H9 (cell line): Measurements from ENCODE around the gene MRPL23. TPM values are rescaled to one million over a fixed set of nuclear protein-coding genes. Genes with fewer than 3 reads are reported as not detected.

Source experiments
- DNase-seq: peaks from one replicate; pipeline ENCODE4 v3.0.0-alpha.2; 2017
- H2AFZ ChIP-seq: one replicate; pipeline ENCODE4 v1.6.1; 2013; ENCODE audit warnings: mild to moderate bottlenecking, low read length, control low read depth, moderate library complexity
- H2AK5ac ChIP-seq: 2 replicates; pipeline ENCODE4 v1.6.1; 2013; ENCODE audit warnings: low read length, control low read depth, mixed read lengths; ENCODE audit not compliant: insufficient read length
- H2BK120ac ChIP-seq: one replicate; pipeline ENCODE4 v1.6.1; 2013; ENCODE audit warnings: low read depth, mild to moderate bottlenecking, low read length, control low read depth, inconsistent platforms; ENCODE audit not compliant: poor library complexity, severe bottlenecking
- H2BK12ac ChIP-seq: 2 replicates; pipeline ENCODE4 v1.6.1; 2013; ENCODE audit warnings: low read length, control low read depth, mixed read lengths, low read depth; ENCODE audit not compliant: insufficient read length
- H2BK15ac ChIP-seq: 2 replicates; pipeline ENCODE4 v1.6.1; 2013; ENCODE audit warnings: low read depth, low read length, control low read depth
- H2BK20ac ChIP-seq: one replicate; pipeline ENCODE4 v1.6.1; 2013; ENCODE audit warnings: low read depth, mild to moderate bottlenecking, low read length, control low read depth, inconsistent platforms; ENCODE audit not compliant: poor library complexity, severe bottlenecking
- H2BK5ac ChIP-seq: 2 replicates; pipeline ENCODE4 v1.6.1; 2013; ENCODE audit warnings: low read length, control low read depth, mixed read lengths; ENCODE audit not compliant: insufficient read length
- H3K14ac ChIP-seq: 2 replicates; pipeline ENCODE4 v1.6.1; 2013; ENCODE audit warnings: low read length, control low read depth; ENCODE audit not compliant: insufficient read depth
- H3K18ac ChIP-seq: 2 replicates; pipeline ENCODE4 v1.6.1; 2013; ENCODE audit warnings: low read depth, mild to moderate bottlenecking, mixed read lengths, low read length, control low read depth; ENCODE audit not compliant: insufficient read length
- H3K23ac ChIP-seq: 2 replicates; pipeline ENCODE4 v1.6.1; 2013; ENCODE audit warnings: low read length, control low read depth, mixed read lengths, low read depth; ENCODE audit not compliant: insufficient read length
- H3K23me2 ChIP-seq: 2 replicates; pipeline ENCODE4 v1.6.1; 2013; ENCODE audit warnings: low read depth, mild to moderate bottlenecking, mixed read lengths, low read length, control low read depth; ENCODE audit not compliant: insufficient read length, poor library complexity, severe bottlenecking
- H3K27ac ChIP-seq: 2 replicates; pipeline ENCODE4 v1.5.1; 2013; ENCODE audit warnings: low read length, control low read depth, mixed read lengths, low read depth; ENCODE audit not compliant: insufficient read length
- H3K27me3 ChIP-seq: 2 replicates; pipeline ENCODE4 v1.6.1; 2013; ENCODE audit warnings: low read length, control low read depth, inconsistent platforms; ENCODE audit not compliant: insufficient read depth
- H3K4ac ChIP-seq: 2 replicates; pipeline ENCODE4 v1.6.1; 2013; ENCODE audit warnings: low read depth, mild to moderate bottlenecking, control low read depth, inconsistent platforms, low read length, moderate library complexity
- H3K4me1 ChIP-seq: 2 replicates; pipeline ENCODE4 v1.6.1; 2013; ENCODE audit warnings: low read length, control low read depth, inconsistent platforms; ENCODE audit not compliant: insufficient read depth
- H3K4me2 ChIP-seq: 2 replicates; pipeline ENCODE4 v1.6.1; 2013; ENCODE audit warnings: low read length, control low read depth, mixed read lengths; ENCODE audit not compliant: insufficient read length, insufficient read depth
- H3K56ac ChIP-seq: 2 replicates; pipeline ENCODE4 v1.6.1; 2013; ENCODE audit warnings: low read depth, mild to moderate bottlenecking, mixed read lengths, low read length, control low read depth; ENCODE audit not compliant: insufficient read length
- H3K79me1 ChIP-seq: 2 replicates; pipeline ENCODE4 v1.6.1; 2013; ENCODE audit warnings: low read depth, mild to moderate bottlenecking, moderate library complexity, low read length, control low read depth, inconsistent platforms; ENCODE audit not compliant: insufficient read depth, poor library complexity, severe bottlenecking
- H3K79me2 ChIP-seq: 2 replicates; pipeline ENCODE4 v1.6.1; 2013; ENCODE audit warnings: low read length, control low read depth, inconsistent platforms; ENCODE audit not compliant: insufficient read depth
- H3K9ac ChIP-seq: 2 replicates; pipeline ENCODE4 v1.6.1; 2013; ENCODE audit warnings: low read length, control low read depth, mixed read lengths; ENCODE audit not compliant: insufficient read length; ENCODE audit errors: extremely low read depth
- H3K9me3 ChIP-seq: one replicate; pipeline ENCODE4 v1.6.1; 2013; ENCODE audit warnings: low read depth, low read length, inconsistent platforms; ENCODE audit not compliant: control insufficient read depth
- H3T11ph ChIP-seq: one replicate; pipeline ENCODE4 v1.6.1; 2013; ENCODE audit warnings: mild to moderate bottlenecking, low read length, control low read depth, inconsistent platforms
- H4K20me1 ChIP-seq: one replicate; pipeline ENCODE4 v1.6.1; 2013; ENCODE audit not compliant: control insufficient read depth, insufficient read length, insufficient read depth
- H4K5ac ChIP-seq: 2 replicates; pipeline ENCODE4 v1.6.1; 2013; ENCODE audit warnings: low read depth, mild to moderate bottlenecking, mixed read lengths, low read length, control low read depth; ENCODE audit not compliant: insufficient read length
- H4K8ac ChIP-seq: replicated peaks from 2 replicates; pipeline ENCODE4 v1.6.1; 2013; ENCODE audit warnings: low read length, control low read depth, mixed read lengths, low read depth; ENCODE audit not compliant: insufficient read length
- H4K91ac ChIP-seq: 2 replicates; pipeline ENCODE4 v1.6.1; 2013; ENCODE audit warnings: low read depth, mild to moderate bottlenecking, moderate library complexity, mixed read lengths, low read length, control low read depth; ENCODE audit not compliant: insufficient read length
- H3K27ac Mint-ChIP-seq, 3 experiments: 2 replicates in 2 of 3; 3 replicates in 1 of 3; pipeline ENCODE4 v1.8.0; 2020 to 2021; ENCODE audit warnings: mixed read lengths in 3 of 3, mild to moderate bottlenecking in 1 of 3, moderate library complexity in 1 of 3
- H3K27me3 Mint-ChIP-seq: 2 replicates; pipeline ENCODE4 v1.8.0; 2021; ENCODE audit warnings: low read depth, mild to moderate bottlenecking, moderate library complexity, mixed read lengths
- H3K36me3 Mint-ChIP-seq, 3 experiments: 2 replicates in 2 of 3; 3 replicates in 1 of 3; pipeline ENCODE4 v1.8.0; 2020 to 2021; ENCODE audit warnings: low read depth in 3 of 3, mixed read lengths in 3 of 3; ENCODE audit not compliant: insufficient read depth in 1 of 3
- H3K4me1 Mint-ChIP-seq, 2 experiments: 2 replicates each; pipeline ENCODE4 v1.8.0; 2020; ENCODE audit warnings: mixed read lengths in 2 of 2
- H3K4me3 Mint-ChIP-seq, 2 experiments: 2 replicates in 1 of 2; 3 replicates in 1 of 2; pipeline ENCODE4 v1.8.0; 2020 to 2021; ENCODE audit warnings: mild to moderate bottlenecking in 2 of 2, mixed read lengths in 2 of 2, moderate library complexity in 1 of 2
- H3K9me3 Mint-ChIP-seq, 2 experiments: 2 replicates in 1 of 2; 3 replicates in 1 of 2; pipeline ENCODE4 v1.8.0; 2020; ENCODE audit warnings: mild to moderate bottlenecking in 2 of 2, mixed read lengths in 2 of 2, moderate library complexity in 1 of 2
- WGBS: extraction: QIAGEN DNeasy Blood & Tissue Kit; methylation state at CpG from one replicate; pipeline ENCODE4 v1.1.7; 2013; ENCODE audit warnings: missing lambda C conversion rate, low lambda C conversion rate, mixed read lengths; ENCODE audit not compliant: insufficient read length; ENCODE audit errors: extremely low coverage; 5-methylcytosine and 5-hydroxymethylcytosine counted together
- total RNA-seq: library from RNA; stranded (reverse); gene quantifications from 2 replicates; pipeline ENCODE4 v1.2.1, GENCODE V29; 2021
- TF ChIP-seq, protein P1 (sequence below): fragments of 200-600 bp; sonication (generic); conservative IDR thresholded peaks from 3 replicates; pipeline ENCODE4 v1.8.0; 2021; ENCODE audit warnings: antibody characterized with exemption, mild to moderate bottlenecking

The MRPL23 gene
- total RNA-seq, 1 experiment from 2014 or later, result 67.3 TPM

GRCh38 chr11:1920128-1920908 is 26.8 kb upstream of the MRPL23 start:
- H3K79me1 ChIP-seq, result no peaks in the 10 kb centered on the region
- no peak overlapping the region for H3K9ac ChIP-seq
- no peaks in the 10 kb centered on the region for H3K4me1 ChIP-seq
- no peak for DNase-seq
- peaks cover 3 to 6% of the 10 kb centered on the region in 2 experiments; a peak in 3 of 4 replicates for H3K4me1 Mint-ChIP-seq
- no peak overlapping the region for H3K4ac ChIP-seq
- no peak overlapping the region for H2BK5ac ChIP-seq
- no peaks in the 10 kb centered on the region for H4K20me1 ChIP-seq
- no peak overlapping the region for H2BK20ac ChIP-seq
- no peaks in the 10 kb centered on the region for H3K23me2 ChIP-seq
- no CpG with 5 or more reads among the region's 25 CpGs for WGBS
- no peaks in the 10 kb centered on the region for H3K36me3 Mint-ChIP-seq
- H3K4me2 ChIP-seq, result no peak overlapping the region
- H4K8ac ChIP-seq, result no peak overlapping the region
- H2AK5ac ChIP-seq, result no peak overlapping the region
- H3K27me3 ChIP-seq, result no peaks in the 10 kb centered on the region
- no peak overlapping the region for H3K18ac ChIP-seq
- no peak overlapping the region for H3K27ac Mint-ChIP-seq
- no peak overlapping the region for H4K5ac ChIP-seq
- no peak overlapping the region; the same call in 1 of the 2 replicates for H3K14ac ChIP-seq
- H3K23ac ChIP-seq, result no peak overlapping the region
- no peaks in the 10 kb centered on the region; a peak in 1 of 5 replicates for H3K9me3 Mint-ChIP-seq
- H2BK120ac ChIP-seq, result no peak overlapping the region
- no peaks in the 10 kb centered on the region for H3K9me3 ChIP-seq
- H2BK12ac ChIP-seq, result no peak overlapping the region
- H3K79me2 ChIP-seq, result no peaks in the 10 kb centered on the region
- TF ChIP-seq, protein P1, sequence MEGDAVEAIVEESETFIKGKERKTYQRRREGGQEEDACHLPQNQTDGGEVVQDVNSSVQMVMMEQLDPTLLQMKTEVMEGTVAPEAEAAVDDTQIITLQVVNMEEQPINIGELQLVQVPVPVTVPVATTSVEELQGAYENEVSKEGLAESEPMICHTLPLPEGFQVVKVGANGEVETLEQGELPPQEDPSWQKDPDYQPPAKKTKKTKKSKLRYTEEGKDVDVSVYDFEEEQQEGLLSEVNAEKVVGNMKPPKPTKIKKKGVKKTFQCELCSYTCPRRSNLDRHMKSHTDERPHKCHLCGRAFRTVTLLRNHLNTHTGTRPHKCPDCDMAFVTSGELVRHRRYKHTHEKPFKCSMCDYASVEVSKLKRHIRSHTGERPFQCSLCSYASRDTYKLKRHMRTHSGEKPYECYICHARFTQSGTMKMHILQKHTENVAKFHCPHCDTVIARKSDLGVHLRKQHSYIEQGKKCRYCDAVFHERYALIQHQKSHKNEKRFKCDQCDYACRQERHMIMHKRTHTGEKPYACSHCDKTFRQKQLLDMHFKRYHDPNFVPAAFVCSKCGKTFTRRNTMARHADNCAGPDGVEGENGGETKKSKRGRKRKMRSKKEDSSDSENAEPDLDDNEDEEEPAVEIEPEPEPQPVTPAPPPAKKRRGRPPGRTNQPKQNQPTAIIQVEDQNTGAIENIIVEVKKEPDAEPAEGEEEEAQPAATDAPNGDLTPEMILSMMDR, result no peak
- no peak overlapping the region for H3T11ph ChIP-seq
- H3K27ac ChIP-seq, result no peak overlapping the region
- H4K91ac ChIP-seq, result no peak overlapping the region
- no peak overlapping the region for H2BK15ac ChIP-seq
- no peak overlapping the region for H3K4me3 Mint-ChIP-seq
- no peak overlapping the region for H3K56ac ChIP-seq
- no peak overlapping the region for H2AFZ ChIP-seq
- peaks cover 17% of the 10 kb centered on the region for H3K27me3 Mint-ChIP-seq
